PC-9 (cell line): ENCODE results near the gene REV3L.

Experiments
- EZH2 ChIP-seq: fragments of 200-600 bp; sonication (generic); IDR thresholded peaks from 2 replicates; pipeline ENCODE4 v1.8.0; 2017; ENCODE audit warnings: antibody characterized with exemption, low read depth
- TF ChIP-seq, protein P1 (sequence below): fragments of 200-600 bp; sonication (generic); conservative IDR thresholded peaks from 2 replicates; pipeline ENCODE4 v1.6.1; 2017; ENCODE audit warnings: mixed run types, antibody characterized with exemption, mild to moderate bottlenecking, moderate library complexity

DNA sequence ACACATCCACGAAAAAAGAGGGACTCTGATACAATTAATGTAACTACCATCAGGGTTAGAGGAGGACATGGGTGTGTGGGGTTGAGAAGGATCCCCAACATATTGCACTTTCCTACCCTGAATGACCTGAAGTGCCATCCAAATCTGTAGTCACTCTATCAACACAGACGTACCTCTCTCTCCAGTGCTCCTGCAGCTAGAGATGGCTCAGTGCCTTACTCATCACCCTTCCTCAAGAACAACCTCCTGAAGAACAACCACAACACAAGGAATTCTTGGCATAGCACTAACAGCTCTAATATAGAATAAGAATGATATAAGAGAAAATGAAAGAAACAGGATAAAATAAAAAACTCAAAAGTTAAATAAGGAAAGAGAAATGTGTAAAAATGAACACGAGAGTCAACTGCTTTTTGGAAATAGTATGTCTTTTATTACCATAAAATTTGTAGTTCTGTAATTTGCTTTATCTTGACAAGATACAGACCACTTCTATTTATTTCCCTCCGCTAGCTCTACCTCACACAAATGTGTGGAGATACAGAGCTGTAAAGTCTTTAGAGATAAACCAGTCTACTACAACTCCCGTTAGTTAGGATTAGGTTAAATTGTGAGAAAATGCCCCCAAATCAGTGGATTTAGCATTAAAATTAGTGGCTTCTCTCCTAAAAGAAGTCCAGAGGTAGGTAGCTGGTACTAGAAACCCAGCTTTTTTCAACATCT is 63.9 kb downstream of the REV3L start:
- no peak for TF ChIP-seq EZH2
- TF ChIP-seq, protein P1, sequence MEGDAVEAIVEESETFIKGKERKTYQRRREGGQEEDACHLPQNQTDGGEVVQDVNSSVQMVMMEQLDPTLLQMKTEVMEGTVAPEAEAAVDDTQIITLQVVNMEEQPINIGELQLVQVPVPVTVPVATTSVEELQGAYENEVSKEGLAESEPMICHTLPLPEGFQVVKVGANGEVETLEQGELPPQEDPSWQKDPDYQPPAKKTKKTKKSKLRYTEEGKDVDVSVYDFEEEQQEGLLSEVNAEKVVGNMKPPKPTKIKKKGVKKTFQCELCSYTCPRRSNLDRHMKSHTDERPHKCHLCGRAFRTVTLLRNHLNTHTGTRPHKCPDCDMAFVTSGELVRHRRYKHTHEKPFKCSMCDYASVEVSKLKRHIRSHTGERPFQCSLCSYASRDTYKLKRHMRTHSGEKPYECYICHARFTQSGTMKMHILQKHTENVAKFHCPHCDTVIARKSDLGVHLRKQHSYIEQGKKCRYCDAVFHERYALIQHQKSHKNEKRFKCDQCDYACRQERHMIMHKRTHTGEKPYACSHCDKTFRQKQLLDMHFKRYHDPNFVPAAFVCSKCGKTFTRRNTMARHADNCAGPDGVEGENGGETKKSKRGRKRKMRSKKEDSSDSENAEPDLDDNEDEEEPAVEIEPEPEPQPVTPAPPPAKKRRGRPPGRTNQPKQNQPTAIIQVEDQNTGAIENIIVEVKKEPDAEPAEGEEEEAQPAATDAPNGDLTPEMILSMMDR, result no peak
